Left renal pelvis (tissue), 4 donors: ENCODE results near the gene STRADA. TPM values are rescaled to one million over a fixed set of nuclear protein-coding genes. Genes with fewer than 3 reads are reported as not detected.

Experiments used
- DNase-seq, 4 donors: peaks; one replicate each; pipeline ENCODE4 v3.0.0-alpha.2; 2013; ENCODE audit warnings: low read depth in 4 of 4, low spot score in 3 of 4
- polyA plus RNA-seq, 4 donors: library from polyadenylated mRNA; unstranded; fragments of 120-200 nt; gene quantifications; one replicate each; pipeline ENCODE4 v1.2.1, GENCODE V29; 2013; ENCODE audit not compliant: insufficient read length in 4 of 4

The STRADA gene
- polyA plus RNA-seq, 4 donors, result 36.6 to 73.5 (median 44.7) TPM

DNA sequence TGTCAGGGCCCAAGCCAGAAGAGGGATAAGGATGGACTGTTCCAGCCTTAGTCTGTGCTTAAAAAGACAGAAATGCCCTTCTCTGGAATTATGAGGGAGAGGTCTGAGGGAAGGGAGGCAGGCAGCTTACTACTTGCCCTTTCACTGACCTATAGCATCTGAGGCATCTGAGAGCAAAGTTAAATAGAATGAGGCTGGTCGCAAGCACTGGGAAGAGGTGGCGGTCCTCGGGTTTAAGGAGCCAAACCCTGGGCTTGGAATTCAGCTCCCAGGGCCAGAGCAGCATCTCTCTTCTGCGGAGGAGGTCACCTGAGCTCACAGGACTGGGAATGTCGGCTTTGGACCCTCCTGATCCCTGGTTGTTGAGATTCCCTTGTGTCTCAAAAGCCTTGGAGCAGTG lies 38.6 kb downstream of the STRADA start:
- no peak for DNase-seq

DNA sequence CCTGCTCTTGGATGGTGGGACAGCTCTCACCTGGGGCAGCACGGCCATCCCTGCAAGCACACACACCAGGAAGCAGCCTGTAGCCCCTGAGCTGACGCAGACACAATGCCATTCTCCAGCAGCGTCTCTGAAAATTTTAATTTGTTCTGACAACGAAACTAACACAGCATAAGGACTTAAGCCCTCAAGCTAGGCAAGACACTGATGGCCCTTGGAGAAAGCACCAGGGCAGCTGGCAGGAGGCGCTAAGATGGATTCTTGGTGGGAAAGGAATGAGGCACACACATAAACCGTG lies 38.9 kb downstream of the STRADA start:
- DNase-seq, result no peak

- no peak for DNase-seq
These were observed 39.5 kb downstream of the STRADA start for GRCh38 chr17:63701868-63702720.

DNA sequence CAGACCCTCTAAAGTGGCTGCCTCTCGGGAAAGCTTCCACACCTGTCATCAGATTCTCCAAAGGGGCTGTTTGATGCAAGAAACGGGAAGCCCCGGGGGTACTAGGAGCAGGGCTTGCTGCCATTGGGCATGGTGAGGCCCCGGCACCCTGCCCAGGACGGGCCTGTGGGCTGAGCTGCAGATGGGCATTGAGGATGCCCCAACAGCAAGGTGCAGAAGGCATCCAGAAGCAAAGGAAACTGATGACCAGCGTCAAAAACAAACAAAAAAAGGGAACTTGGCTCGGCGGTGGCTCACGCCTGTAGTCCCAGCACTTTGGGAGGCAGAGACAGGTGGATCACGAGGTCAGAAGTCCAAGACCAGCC lies 40.2 kb downstream of the STRADA start:
- no peak for DNase-seq

DNA sequence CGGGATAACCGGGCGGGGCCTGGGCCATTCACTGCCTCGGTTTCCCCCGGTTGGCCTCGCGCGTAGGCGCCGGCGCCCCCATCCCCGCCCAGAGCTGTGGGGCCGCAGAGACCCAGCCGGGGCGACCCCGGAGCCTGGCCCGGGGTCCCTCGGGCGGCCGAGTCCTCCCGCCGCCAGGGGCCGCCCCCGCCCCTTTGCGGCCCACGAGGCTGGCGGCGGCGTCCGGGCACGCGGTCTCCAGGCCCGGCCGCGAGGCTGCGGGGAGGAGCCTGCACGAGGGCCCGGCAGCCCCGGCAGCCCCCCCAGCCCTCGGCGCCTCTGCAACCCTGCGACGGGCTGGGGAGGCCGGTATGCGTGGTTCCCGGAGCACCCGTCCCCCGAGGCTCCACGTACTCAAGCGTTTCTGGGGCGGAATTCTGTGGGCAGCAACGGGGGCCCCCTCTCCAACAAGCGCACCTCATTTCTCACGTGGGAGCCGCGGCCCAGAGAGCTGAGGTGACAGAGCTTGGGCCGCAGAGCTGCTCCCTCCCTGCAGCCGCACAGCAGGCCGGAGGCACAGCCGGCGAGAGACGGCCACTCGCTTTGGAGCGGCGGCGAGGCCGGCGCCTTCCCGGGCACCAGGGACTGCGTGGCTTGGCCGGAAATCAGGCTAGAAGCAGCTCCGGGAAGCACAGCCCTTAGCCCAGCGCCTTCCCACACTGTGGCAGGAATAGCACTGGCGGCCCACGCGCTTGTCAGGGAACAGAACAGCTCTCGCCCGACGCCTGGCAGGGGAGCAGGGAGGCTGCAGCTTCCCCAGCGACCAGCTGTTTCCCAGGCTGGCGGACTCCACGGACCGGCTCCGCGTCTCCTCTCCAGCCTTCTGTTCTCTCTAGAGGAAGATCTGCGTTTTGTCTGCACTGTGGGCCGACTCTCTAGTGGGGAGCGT lies 40.8 kb downstream of the STRADA start:
- DNase-seq, result no peak

GRCh38 chr17:63699638-63700527 lies 41.7 kb downstream of the STRADA start, which contains the start of gene LIMD2:
LIMD2 (minus strand) TSS chr17:63700125; CDS start chr17:63699298, 827 bp downstream.
- no peak for DNase-seq

DNA sequence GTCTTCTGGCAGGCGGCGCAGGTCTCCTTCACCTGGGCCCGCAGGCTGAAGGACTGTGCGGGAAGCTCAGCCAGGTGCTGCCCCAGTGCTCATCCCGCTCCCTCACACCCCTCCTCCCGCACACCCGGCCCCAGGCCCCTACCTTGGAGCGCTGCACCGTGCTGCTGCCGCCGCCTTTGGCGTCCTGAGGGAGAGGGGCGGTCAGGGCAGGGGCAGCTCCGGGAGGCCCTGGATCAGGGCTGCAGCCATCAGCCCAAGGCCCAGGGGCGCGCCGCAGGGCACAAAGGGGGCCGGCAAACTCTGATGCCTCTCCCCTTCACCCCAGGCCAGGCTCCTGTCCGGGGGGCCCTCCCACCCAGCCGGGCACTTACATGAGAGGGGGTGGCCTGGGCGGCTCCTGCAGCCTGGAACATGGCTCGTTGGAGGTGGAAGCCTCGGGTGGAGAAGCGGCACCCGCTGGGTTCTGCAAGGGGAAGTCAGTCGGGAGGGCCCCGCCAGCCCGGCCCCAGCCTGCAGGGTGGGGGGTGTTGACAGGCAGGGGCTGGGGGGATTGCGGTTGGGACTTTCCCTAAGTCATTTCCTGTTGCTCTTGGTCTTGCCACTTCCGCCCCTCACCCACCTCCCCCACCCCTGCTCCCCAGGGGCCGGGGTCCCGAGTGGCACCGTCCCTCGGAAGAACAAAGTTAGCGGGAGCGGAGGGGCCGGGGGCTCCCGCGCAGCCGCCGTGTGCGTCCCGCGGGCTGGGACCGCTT lies 42.5 kb downstream of the STRADA start:
- DNase-seq, result no peak

- no peak for DNase-seq
These were observed 43.2 kb downstream of the STRADA start for GRCh38 chr17:63698381-63698885.

DNA sequence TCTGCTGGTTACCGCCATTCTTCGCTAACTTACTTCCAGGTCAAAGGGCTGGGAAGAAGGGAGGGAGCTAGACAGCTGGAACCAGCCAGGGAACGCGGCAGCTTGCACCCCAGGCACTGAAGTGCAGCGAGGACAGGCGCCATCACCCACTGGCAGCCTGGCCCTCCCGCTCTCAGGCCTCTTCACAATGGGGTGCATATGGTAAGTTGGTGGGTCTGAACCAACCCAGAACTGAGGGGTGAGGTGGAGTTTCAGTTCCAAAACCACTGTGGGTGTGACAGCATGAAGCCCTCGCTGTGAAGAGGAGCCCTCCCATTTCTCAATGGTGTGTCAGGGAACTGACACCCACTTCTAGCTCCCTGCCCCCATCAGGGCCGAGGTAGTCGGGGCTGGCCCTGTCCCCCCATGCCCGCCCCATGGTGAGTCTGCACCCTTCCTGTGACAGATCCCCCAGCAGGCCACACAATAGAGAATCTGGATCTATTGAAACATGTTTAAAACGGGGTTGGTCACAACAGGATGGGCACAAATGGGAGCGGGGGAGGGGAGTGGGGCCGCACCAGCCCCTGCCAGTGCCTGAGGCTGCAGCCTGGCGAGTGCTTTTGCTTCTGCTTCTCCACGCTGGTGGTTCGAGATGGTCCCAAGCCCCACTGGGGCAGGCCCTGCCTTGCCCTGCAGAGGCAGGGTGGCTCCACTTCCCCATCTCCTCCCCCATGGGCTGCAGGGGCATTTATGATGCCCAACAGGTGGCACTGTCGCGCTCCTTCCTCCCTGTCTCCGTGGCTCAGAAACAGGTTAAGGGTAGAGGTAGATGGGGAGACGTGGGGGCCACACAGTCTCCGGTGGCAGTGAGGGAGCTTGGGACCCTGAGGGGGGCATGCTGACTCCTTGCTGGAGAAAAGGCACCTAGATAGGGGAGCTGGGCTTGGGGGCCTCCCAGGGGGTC lies 44.0 kb downstream of the STRADA start:
- DNase-seq, result no peak

- no peak for DNase-seq
These were observed 45.1 kb downstream of the STRADA start for GRCh38 chr17:63696381-63696961.

- no peak for DNase-seq
These were observed 45.7 kb downstream of the STRADA start for GRCh38 chr17:63695889-63696288.

GRCh38 chr17:63694950-63695773 lies 46.4 kb downstream of the STRADA start:
- DNase-seq, result no peak

DNA sequence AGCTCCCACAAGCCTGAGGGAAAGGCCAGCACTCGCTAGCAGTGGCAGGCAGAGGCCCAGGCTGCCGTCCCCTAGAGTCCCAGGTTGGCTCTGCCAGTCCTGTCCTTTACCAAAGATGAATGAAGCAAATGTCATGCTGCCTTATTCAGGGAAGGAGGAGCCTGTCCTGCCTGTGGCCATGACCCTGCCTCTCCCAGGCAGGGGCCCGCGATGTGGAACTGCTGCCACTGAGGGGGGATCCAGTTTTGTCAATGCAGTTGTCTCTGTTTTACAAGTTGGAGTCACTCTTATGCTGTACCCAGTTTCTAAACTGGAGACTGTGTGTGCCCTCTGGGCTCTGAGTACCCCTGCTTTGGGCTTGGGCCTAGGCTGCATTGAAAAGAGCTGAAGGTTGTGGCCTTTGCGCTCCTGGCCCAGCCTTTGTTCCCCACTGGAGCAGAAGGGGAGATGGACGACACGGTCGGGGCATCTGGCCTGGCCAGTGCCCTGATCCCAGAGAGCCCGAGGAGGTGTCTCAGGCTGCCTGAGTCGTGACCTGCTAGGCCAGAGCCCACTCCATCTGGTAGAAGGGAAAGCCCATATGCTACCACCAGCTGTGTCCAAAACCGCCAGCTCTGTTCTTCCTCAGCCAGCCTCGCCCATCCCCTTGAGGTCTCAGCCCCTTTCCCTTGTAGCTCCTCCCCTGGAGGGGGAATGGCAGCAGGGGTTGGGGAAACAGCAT lies 47.2 kb downstream of the STRADA start:
- no peak for DNase-seq

DNA sequence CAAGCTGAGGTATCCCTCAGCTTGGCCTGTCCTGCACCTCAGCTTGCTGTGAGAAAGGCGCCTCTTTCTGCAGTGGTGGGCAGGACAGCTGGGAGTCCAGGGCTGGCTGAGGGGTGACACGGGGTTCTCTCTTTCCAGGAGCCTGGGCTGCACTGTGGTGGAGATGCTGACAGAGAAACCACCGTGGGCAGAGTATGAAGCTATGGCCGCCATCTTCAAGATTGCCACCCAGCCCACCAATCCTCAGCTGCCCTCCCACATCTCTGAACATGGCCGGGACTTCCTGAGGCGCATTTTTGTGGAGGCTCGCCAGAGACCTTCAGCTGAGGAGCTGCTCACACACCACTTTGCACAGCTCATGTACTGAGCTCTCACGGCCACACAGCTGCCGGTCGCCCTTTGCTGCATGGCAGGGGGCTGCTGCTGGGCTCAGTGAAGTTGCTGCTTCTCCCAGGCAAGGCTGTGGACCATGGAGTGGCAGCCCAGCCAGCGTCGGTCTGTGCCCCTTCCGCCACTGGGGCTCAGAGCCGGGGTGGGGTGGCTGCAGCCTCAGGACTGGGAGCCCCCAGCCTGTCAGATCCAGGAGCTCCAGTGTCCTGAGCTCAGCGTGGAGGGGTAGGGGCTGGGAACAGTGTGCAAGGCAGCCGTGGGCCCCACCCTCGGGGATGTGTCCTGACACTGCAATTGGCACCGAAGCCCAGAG lies 48.0 kb downstream of the STRADA start:
- DNase-seq, result no peak

- DNase-seq, result no peak
These were observed 49.3 kb downstream of the STRADA start for GRCh38 chr17:63692195-63692816.

DNA sequence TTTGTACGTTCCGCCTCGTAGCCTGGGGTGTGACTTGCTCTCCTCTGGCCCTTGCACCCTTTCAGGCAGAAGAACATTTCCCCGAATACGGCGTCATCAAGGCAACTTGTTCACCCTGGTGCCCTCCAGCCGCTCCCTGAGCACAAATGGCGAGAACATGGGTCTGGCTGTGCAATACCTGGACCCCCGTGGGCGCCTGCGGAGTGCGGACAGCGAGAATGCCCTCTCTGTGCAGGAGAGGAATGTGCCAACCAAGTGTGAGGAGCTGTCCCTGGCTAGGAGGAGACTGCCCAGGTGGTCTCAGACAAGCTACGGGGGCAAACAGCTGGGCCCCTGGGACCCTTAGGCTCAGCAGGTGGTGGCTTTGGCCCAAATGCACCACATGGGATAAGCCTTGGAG lies 52.1 kb downstream of the STRADA start:
- DNase-seq, result no peak
